GM18858 (cell line): ENCODE results near the gene TSEN2.
"Not testable (repeated sequence)": the region's sequence is repeated elsewhere in the genome, so short reads cannot be mapped to it uniquely, and the experiment has no call there.

Experiments used
- ATAC-seq: cut with Tn5 transposase; IDR thresholded peaks from one replicate; pipeline ENCODE4 v1.9.1; 2021; ENCODE audit not compliant: unreplicated experiment

TSEN2 gene

DNA sequence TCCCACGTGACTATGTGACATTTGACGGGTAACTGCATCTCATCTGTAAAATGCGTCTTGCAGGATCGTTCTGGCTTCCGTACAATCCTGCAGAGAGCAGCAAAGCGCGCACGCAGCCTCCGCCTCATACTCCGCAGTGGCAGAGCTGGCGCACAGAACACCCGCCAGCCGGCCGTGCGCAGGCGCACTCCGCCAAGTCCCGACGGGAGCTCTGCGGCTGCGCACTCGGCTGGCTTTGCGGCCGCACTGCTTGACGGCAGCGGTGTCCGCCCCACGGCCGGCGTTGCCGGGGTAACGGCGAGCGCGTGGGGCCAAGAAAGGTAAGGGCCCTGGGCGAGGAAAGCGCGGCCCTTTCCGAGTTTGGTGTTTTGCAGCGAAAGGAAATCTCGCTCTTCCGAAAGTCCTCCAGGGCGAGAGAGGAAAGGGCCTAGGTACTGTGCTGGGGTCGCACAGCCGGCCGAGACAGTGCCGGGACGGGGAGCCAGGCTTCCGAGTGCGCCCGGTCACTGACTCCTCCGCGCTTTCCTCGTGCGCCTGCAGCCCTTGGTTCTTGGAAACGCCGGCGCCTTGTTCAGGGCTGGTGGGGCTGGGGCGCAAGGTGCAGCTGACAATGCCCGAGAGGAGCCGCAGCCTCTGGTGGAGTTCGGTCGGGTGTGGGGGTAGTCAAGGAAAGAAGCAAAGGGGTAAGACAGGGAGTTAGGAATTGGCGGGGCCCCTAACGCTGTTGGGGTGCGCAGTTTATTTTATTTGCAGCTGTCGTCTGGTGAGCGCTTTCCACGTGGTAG lies at the start of gene TSEN2:
TSEN2 (plus strand) TSS at position 283 of the 785 bp plus-strand sequence. CDS start 5,321 bp downstream, outside the sequence.
- ATAC-seq = peak; percentile 87

DNA sequence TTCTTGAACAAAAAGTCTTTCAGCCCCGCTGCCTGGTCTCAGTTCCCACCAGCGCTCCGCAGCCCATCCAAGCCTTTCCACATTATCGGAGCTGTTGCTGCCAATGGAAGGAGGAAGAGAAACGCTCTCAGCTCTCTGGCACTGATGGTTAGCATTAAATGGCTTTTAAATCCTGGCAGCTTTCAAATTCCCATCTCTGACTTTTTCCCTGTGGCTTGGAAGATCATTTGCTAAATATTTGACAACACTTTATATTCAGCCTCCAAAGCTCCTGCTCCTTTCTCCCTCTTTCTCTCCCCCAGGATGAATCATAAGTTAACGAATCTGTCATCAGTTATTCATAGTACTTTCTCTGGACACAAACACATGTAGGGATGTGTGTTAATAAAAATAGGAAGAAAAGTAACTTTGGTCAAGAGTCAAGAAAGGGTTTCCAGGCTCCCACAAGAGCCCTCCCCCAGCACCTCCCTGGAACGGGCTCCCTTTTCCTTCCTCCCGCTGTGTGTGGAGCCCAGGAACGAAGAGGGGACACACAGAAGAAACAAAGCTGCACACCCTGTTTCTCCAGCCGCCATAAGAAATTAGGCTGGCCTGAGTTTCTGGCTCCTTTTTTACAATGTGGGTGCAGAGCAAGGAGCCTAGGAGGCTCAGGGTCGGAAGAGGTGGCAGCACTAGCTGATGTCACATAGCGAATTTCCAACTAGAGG lies 47.6 kb upstream of the TSEN2 start:
- no peak for ATAC-seq

DNA sequence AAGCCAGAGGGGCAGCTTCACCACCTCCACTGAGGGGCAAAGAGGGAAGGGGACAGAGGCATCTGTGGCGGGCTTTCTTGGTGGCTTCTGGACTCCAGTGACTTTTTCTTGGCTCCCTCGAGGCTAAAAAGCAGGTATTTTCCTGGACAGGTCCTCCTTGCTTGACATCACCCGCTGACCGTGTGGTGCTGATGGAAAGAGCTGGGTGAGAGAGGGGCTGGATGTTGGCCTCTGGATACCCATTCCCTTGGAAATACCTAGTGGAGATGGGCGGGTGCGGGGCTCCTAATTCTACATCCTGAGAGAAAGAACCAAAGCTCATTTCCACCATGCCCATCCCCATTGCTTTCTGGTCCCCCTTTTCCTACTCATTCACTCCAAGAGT lies 47.1 kb upstream of the TSEN2 start:
- no peak for ATAC-seq

DNA sequence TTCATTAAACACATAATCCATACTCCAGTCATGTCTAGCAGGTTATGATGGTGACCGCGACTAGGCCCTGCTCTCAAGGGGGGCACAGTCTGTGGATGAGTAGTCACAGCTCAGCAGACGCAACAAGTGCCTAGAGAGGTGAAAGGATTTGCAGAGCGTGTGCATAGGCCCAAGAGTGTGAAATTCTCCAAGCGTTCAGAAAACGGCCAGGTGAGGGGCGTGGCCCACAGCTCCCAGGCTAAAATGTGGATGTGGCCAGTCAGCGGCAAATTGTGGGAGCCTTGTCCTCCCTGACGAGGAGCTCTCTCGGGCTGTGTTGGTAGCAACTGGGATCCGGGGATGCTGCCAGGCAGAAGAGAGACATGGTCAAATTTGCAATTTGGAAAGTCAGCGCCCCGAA lies 46.4 kb upstream of the TSEN2 start:
- ATAC-seq = no peak

DNA sequence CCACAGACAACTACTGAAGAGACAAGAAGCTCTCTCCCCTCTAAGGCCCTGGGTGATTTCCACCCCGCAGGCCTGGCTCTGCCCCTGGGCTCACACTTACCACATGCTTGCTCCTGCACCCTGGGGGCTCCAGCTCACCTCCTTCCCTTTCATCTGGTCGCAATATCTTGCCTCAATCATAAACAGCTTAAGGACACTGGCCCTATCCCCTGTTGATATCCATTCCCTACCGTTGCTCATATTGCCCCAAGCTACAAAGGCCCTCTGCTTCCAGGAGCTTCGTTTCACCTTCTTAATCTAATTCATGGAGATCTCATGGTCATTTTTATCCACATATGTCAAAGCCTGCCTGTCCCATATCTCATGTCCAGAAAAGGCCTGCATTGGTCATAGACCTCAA lies 46.0 kb upstream of the TSEN2 start:
- no peak for ATAC-seq

DNA sequence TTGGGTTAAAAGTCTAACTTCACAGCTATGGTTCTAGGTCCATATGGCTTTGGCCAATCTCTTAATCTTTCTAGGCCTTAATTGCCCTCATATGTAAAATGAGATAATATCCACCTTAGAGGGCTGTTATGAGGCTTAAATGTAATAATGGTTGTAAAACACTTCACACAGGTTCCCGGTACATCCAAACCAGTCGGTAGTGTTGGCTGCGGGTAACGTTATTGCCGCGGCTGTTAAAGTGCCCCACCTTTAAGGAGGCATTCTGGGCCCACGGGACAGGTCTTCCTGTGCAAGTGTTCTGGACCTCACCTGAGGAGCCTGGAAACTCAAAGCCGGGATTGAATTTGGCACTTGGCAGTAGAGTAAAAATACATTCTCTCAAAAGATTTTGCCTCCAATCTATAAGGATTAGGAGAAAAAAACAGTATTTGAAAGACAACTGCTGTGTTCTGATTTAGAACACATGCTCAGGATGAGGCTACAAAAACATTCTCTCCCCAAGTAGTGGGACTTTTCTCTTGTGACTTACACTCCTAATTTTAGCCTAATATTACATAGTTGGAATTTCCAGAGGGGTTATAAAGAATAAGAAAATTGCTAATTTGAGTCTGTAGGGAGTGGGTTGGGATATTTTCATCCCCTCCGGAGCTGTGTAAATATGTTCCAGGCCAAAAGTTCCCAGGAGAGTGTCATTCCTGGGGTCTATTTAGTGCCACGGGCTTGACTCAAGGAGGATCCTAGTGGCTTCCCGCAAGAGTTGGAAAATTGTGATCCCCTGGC lies 44.9 kb upstream of the TSEN2 start:
- no peak for ATAC-seq

DNA sequence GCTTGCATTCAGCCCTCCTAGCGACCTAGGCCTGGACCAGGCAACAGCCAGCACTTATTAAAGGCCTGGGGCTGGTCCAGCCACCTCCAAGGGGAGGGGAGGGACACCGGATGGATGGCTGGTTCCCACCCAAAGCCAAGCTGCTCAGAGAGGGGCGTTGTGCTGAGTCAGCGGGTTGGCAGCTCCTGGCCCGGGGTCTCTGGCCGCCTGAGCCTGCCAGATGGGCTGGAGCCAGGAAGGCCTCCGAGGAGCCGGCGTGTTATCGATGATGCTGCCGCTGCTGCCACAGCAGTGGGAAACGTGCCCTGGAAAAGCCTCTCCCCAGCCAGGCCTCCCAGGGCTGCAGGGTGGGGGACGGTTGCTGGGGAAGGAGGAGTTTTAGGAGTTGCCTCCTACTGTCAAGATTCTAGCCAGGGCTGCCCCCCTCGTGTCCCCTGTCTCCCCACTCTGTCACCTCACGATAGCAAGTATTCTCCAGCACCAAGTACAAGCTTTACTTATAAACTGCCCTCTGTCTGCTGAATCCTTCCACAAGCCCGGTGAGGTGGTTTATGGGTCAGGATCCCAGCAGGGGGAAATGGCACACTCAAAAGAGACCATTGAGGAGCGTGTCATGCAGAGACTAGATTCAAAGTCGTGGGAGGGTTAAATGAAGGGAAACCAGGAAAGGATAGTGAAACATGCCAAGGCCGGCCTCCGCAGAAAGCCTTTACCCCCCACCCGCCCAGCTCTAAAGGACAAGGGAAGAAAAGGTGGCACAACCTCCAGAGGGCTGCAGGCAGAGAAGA lies 43.2 kb upstream of the TSEN2 start:
- no peak for ATAC-seq

DNA sequence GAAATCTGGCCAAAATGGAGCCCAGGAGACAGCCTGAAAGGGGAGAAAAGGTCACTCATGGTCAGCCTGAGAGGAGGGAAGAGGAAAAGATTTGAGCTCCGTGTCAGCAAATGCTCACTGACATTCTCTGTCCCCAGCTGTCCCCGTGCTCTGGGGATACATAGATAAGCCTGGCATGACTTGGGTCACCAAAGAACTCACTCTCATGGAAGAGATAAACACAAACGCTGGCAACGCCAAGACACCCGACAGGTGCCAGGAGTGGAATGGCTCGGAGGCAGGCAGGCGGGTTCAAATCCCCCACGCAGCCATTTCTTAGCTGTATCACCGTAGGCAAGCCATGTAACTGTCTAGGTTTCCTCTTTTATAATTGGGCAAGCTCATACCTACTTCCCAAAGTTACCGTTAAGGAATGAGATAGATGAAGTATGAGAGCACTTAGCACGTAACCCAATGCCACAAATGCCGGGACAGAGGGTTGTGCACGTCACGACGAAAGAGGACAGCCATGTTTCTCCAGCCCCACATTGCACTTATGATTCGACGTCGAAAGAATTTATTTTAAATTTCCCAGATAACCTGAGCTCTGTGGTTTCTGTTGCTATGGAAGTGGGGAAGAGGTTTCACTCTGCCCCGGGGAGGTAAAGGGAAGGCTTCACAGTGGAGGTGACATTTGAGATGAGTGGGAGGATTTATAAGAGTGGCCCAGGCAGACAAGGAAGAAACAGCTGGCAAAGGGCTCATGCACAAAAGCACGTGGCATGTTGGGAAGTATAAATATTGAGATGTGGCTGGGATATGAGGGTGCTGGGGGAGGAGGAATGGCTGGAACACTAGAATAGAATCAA lies 41.4 kb upstream of the TSEN2 start:
- ATAC-seq = no peak

DNA sequence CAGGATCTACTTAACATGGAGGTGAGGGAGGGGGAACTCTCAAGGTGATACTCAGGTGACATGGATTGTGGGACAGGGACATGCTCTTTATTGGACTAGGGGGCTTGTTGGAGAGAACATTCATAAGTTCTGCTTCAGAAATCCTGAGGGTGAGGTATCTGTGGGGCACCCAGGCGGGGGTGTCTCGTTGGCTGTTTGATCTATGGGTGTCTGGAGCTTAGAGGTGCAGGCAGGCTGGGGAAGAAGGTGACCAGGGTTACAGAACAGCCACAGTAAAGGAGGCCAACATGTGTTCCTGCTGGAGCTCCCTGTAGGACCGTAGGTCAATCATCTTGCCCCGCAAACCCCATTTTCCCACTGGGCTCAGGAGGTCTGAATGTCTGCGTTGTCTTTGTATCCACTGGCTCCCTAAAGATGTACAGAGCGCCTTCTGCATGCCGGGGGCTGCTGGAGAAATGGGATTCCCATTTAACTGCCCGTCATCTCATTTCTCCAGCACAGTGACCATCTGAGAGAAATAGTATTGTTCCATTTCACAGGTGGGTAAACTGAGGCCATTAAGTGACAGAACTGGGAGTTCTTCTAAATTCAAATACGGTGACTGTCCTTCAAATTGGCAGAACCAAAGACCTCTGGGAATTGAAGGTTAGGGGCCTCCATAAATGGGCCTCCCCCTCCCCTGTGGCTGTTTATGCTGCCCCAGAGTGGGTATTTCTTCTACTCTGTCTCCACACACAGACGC lies 40.3 kb upstream of the TSEN2 start:
- no peak for ATAC-seq

DNA sequence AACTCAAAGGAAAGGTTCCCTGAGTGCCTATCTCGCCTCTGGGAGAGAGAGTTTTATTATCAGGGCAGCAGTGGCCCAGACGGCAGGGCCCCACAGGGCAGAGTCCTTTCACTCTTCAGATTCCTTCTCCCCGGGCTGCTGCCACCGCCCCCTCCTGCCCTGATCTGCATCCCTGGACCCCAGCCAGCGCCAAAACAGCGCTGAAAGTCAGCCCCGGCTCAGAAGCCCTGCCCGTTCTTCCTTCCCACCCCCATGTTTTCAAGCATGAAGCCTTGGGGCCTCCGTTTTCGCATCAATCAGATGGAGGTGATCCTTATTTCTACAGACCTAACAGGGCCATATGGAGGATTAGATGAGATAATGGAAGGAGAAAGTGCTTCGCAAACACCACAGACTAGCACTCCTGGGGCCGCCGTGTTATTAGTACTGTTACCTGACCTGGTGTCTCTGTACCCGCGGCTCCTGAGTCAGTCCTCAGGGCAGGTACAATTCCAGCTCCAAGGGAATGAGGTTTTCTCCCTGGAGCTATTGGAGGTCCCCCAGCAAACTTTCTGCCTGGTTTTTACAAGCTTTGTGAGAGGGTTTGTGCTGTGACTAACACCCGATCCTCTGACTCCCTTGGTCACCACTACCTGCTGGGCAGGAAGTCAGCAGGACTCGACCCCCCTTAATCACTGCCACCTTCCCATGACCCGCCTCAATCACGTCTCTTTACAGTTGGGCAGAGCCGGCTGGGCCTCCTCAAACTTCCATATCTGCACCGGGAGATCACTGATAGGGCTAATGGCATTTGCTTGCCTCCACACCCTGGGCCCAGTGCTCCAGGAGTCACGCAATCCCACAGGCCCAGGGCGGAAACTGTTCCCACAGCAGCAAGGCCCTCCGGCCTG lies 39.5 kb upstream of the TSEN2 start:
- ATAC-seq = no peak

DNA sequence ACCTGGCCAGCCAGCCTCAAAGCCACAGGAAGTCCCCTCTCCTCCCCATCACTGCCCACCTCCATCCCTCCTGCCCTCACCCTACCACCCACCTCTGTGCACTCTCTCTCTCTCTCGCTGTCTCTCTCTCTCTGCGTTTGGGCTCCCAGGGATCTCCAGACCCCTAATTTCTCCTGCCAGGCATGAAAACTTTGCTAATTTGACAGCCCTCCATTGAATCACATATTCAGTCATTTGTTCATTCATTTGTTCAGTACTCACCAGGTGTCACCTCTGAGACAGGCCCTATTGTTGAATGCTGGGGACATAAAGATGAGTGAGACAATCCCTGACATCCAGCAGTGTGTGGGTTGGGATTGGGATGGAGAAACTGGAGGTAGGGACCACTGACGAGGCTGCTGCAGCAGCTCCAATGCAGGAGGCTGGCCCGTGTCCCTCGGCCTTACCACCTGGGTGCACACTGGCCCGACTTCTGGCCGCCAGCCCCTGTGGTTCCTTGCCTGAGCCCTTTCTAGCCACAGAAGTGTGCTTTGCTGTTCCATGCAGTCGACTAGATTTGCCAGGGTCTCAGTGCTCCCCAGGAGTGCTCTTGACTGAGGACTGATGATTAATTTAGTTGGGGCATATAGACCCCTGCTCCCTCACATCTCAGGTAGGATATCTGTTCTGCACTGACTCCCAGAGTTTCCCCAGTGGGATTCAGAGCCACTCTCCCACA lies 38.6 kb upstream of the TSEN2 start:
- no peak for ATAC-seq

DNA sequence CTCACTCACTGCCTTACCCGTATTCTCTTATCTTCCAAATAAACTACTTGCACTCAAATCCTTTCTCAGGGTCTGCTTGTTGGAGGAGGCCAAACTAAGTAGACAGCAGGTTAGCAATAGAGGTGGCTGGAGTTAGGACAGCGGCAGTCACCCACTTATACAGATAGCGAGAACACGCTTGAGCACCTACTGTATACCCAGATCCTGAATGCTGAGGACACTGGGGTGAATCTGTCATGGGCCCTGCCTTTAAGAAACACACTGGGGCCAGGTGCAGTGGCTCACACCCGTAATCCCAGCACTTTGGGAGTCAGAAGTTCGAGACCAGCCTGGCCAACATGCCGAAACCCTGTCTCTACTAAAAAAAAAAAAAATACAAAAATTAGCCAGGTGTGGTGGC lies 38.0 kb upstream of the TSEN2 start:
- no peak for ATAC-seq

DNA sequence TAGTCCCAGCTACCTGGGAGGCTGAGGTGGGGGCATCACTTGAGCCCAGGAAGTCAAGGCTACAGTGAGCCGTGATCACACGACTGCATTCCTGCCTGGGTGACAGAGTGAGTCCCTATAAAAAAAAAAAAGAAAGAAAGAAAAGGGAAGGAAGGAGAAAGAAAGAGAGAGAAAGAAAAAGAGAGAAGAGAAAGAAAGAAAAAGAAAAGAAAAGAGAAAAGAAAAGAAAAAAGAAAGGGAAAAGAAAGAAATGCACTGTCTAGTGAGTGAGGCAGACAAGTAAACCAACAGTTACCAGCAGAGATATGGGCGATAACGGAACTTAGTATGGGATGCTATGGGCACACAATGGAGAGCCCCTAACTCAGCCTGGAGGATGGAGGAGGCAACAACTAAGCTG lies 37.2 kb upstream of the TSEN2 start:
- ATAC-seq = no peak

DNA sequence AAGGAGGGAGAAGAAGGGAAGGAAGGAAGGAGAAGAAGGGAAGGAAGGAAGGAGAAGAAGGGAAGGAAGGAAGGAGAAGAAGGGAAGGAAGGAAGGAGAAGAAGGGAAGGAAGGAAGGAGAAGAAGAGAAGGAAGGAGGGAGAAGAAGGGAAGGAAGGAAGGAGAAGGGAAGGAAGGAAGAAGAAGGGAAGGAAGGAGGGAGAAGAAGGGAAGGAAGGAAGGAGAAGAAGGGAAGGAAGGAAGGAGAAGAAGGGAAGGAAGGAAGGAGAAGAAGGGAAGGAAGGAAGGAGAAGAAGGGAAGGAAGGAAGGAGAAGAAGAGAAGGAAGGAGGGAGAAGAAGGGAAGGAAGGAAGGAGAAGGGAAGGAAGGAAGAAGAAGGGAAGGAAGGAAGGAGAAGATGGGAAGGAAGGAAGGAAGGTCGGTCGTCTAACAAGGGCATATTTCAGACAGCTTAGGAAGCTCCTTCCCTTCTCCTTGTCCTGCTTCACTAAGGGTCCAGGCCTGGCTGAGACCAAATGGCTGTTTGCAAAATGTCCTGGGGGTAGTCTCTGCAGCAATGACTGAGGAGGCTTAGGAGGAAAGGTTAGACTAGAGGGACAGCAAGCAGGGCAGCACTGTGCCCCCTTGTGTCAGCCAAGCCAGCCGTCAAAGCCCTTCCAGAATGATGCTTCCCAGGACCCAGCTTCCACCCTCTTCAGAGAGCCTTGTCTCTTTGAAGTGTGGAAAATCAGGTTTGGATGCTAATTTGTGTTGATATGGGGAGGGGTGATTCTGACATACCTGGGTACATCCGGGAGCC lies 35.7 kb upstream of the TSEN2 start:
- not testable (repeated sequence) for ATAC-seq

DNA sequence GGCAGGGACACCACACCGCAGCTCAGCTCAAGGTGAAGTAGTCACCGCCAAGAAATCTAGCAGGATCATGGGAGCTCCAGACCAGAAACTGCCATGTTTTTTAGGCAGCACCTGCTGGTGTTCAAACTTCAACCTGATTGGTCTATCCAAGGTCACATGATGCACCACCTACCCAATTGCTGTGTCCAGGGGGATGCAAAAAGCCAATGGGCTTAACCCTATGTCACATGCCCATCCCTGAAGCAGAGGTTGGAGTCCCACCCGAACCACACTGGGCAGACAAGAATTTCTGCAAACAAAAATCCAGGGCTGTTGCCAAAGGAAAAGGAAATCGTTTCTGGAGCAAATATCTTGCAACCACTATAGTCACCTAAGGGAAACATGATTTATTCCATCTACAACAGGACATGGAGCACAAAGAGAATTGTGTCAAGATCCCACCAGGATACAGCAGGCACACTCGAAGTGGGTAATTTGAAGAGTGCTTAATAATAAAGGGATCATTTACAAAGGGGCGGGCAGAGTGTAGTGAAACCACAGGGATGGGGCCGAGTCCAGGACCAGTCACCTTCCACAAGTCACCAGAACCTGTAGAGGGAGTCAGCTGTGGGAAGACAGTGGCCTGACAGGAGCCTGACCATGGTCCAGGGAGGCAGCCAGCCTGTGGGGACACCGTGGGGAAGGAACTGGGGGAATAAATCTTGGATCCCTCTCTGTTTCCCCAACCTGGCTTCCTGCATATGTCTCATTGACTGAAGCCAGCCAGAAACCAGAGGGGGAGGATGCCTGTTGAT lies 34.2 kb upstream of the TSEN2 start:
- ATAC-seq = no peak

DNA sequence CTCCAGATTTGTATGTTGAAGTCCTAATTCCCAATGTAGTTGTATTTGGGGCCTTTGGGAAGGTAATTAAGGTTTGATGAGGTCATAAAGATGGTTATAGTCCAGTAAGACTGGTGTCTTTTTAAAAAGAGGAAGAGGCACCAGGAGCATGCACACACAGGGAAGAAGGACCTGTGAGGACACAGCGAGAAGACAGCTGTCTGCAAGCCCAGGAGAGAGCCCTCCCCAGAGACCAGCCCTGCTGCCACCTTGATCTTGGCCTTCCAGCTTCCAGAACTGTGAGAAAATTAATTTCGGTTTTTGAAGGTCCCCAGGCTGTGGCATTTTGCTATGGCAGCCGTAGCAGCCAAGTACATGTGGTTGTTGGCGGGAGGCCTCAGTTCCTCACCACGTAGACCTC lies 32.8 kb upstream of the TSEN2 start:
- ATAC-seq = no peak
